GM12878 (cell line): Measurements from ENCODE around the gene CASP3. TPM values are rescaled to one million over a fixed set of nuclear protein-coding genes. Genes with fewer than 3 reads are reported as not detected.

Source experiments
- ATAC-seq: fragments of 200-7000 bp; cut with Tn5 transposase; 3 replicates; pipeline ENCODE4 v1.9.1; 2020; ENCODE audit warnings: mild to moderate bottlenecking, moderate library complexity
- BruUV-seq: library from RNA; stranded (reverse); fragments of 400-500 nt; replicated peaks from 2 replicates; lab custom pipeline; 2021; lab: Mats Ljungman, UMichigan
- CTCF ChIA-PET: fragments of 300-600 bp; sonication (Branson Sonifier 250); formaldehyde crosslinking; extraction: SDS; loops from one replicate; lab custom pipeline; 2021; ENCODE audit warnings: inconsistent platforms; lab: Yijun Ruan, JAX
- POLR2A ChIA-PET: fragments of 350-600 bp; formaldehyde crosslinking; extraction: SDS; loops from one replicate; lab custom pipeline; 2021; ENCODE audit warnings: inconsistent platforms; lab: Charles Lee
- RAD21 ChIA-PET: fragments of 300-600 bp; sonication (Branson Sonifier 250); formaldehyde crosslinking; loops from one replicate; lab custom pipeline; 2023; ENCODE audit warnings: antibody characterized with exemption; ENCODE audit not compliant: unreplicated experiment; lab: Charles Lee
- SMC1A ChIA-PET: fragments of 300-600 bp; sonication (Branson Sonifier 250); formaldehyde crosslinking; loops from one replicate; lab custom pipeline; 2023; ENCODE audit not compliant: unreplicated experiment, uncharacterized antibody; lab: Charles Lee
- DNase-seq: peaks from one replicate; pipeline ENCODE4 v3.0.0-alpha.2; 2011; ENCODE audit warnings: low read depth, low spot score
- FAIRE-seq: peaks from 3 replicates; lab custom pipeline; 2011; peaks lifted over from hg19 to GRCh38; lab: Jason Lieb, UNC
- H2AFZ ChIP-seq: 2 replicates; pipeline ENCODE4 v1.6.0; 2011; ENCODE audit warnings: low read depth, low read length, control low read depth; ENCODE audit not compliant: control insufficient read depth
- H3K27ac ChIP-seq: 2 replicates; pipeline ENCODE4 v1.5.1; 2011; ENCODE audit warnings: control low read depth; ENCODE audit not compliant: control insufficient read depth, insufficient read depth
- H3K27me3 ChIP-seq, 2 experiments: replicated peaks in 1 of 2; 2 replicates each; pipeline versions ENCODE4 v1.6.0 to v1.6.1; 2011; ENCODE audit warnings: low read length in 1 of 2; ENCODE audit not compliant: control insufficient read depth in 2 of 2, insufficient read depth in 2 of 2
- H3K36me3 ChIP-seq, 2 experiments: 2 replicates each; pipeline ENCODE4 v1.5.1; 2011; ENCODE audit warnings: low read length in 1 of 2; ENCODE audit not compliant: control insufficient read depth in 2 of 2, insufficient read depth in 2 of 2
- H3K4me1 ChIP-seq: 2 replicates; pipeline ENCODE4 v1.6.1; 2011; ENCODE audit warnings: mild to moderate bottlenecking, low read length, moderate library complexity, mixed read lengths; ENCODE audit not compliant: control insufficient read depth, insufficient read depth
- H3K4me2 ChIP-seq: 2 replicates; pipeline ENCODE4 v1.6.0; 2011; ENCODE audit warnings: control low read depth; ENCODE audit not compliant: control insufficient read depth, insufficient read depth
- H3K4me3 ChIP-seq: fragments of 200-600 bp; sonication (generic); 2 replicates; pipeline ENCODE4 v1.5.1; 2016
- H3K79me2 ChIP-seq: 2 replicates; pipeline ENCODE4 v1.6.0; 2011; ENCODE audit warnings: low read length; ENCODE audit not compliant: control insufficient read depth, insufficient read depth
- H3K9ac ChIP-seq: 2 replicates; pipeline ENCODE4 v1.8.0; 2011; ENCODE audit warnings: low read length, control low read depth, mixed read lengths; ENCODE audit not compliant: control insufficient read depth, insufficient read depth
- H3K9me3 ChIP-seq: replicated peaks from 3 replicates; pipeline ENCODE4 v1.5.1; 2011; ENCODE audit warnings: mild to moderate bottlenecking, low read length; ENCODE audit not compliant: control insufficient read depth, insufficient read depth
- H4K20me1 ChIP-seq: 2 replicates; pipeline ENCODE4 v1.6.0; 2011; ENCODE audit not compliant: control insufficient read depth, insufficient read depth
- CHD2 ChIP-seq: IDR thresholded peaks from 2 replicates; pipeline ENCODE4 v1.6.1; 2011; ENCODE audit warnings: low read depth, low read length, improper control_type of control experiment, borderline replicate concordance
- DPF2 ChIP-seq: fragments of 450-650 bp; IDR thresholded peaks from 2 replicates; pipeline ENCODE4 v1.6.1; 2017; ENCODE audit warnings: mild to moderate bottlenecking
- HDAC2 ChIP-seq: fragments of 200-600 bp; sonication (generic); IDR thresholded peaks from 2 replicates; pipeline ENCODE4 v1.6.1; 2017
- KDM1A ChIP-seq: fragments of 200-600 bp; sonication (generic); IDR thresholded peaks from 2 replicates; pipeline ENCODE4 v1.6.1; 2016; ENCODE audit warnings: borderline replicate concordance
- KLF5 ChIP-seq: fragments of 450-650 bp; IDR thresholded peaks from 2 replicates; pipeline ENCODE4 v1.6.1; 2014; ENCODE audit warnings: mild to moderate bottlenecking; ENCODE audit not compliant: partially characterized antibody
- LARP7 ChIP-seq: fragments of 450-650 bp; IDR thresholded peaks from 2 replicates; pipeline ENCODE4 v1.6.1; 2017; ENCODE audit warnings: mild to moderate bottlenecking
- POU2F2 ChIP-seq: IDR thresholded peaks from 3 replicates; pipeline ENCODE4 v1.6.1; 2011; ENCODE audit warnings: low read depth, mild to moderate bottlenecking, low read length, borderline replicate concordance
- SMAD1 ChIP-seq: fragments of 450-650 bp; IDR thresholded peaks from 2 replicates; pipeline ENCODE4 v1.6.1; 2018; ENCODE audit warnings: mild to moderate bottlenecking, low read depth; ENCODE audit not compliant: partially characterized antibody
- SMC3 ChIP-seq: IDR thresholded peaks from 2 replicates; pipeline ENCODE4 v1.6.1; 2011; ENCODE audit warnings: low read length, improper control_type of control experiment, borderline replicate concordance
- SREBF2 ChIP-seq: IDR thresholded peaks from 2 replicates; pipeline ENCODE4 v1.6.1; 2012; ENCODE audit warnings: mild to moderate bottlenecking, low read length
- SUPT20H ChIP-seq: IDR thresholded peaks from 2 replicates; pipeline ENCODE4 v1.6.1; 2011; ENCODE audit warnings: low read depth, mild to moderate bottlenecking, low read length, moderate library complexity, borderline replicate concordance; ENCODE audit not compliant: control insufficient read depth
- USF1 ChIP-seq: IDR thresholded peaks from 2 replicates; pipeline ENCODE4 v1.6.1; 2011; ENCODE audit warnings: borderline replicate concordance, low read depth, mild to moderate bottlenecking, moderate library complexity, mixed read lengths, low read length; ENCODE audit not compliant: insufficient read depth; ENCODE audit errors: extremely low read length
- ZNF384 ChIP-seq: IDR thresholded peaks from 2 replicates; pipeline ENCODE4 v1.6.1; 2012; ENCODE audit warnings: low read depth, mild to moderate bottlenecking, low read length, improper control_type of control experiment, borderline replicate concordance
- WGBS: methylation state at CpG from one replicate; pipeline ENCODE4 v1.1.6; 2016; ENCODE audit warnings: low lambda C conversion rate; ENCODE audit not compliant: insufficient replicate concordance, insufficient coverage; ENCODE audit errors: missing lambda C conversion rate; 5-methylcytosine and 5-hydroxymethylcytosine counted together
- in situ Hi-C: fragments of 300-500 bp; cut with MboI; formaldehyde crosslinking; loops from 9 replicates; pipeline ENCODE4 v1.14.3; 2018; ENCODE audit warnings: mixed read lengths
- intact Hi-C: fragments of 100-400 bp; cut with micrococcal nuclease; formaldehyde crosslinking; loops from one replicate; pipeline ENCODE4 v1.14.2; 2022; ENCODE audit not compliant: unreplicated experiment
- polyA plus RNA-seq, 11 experiments: library from polyadenylated mRNA; depleted of rRNA in 4 of 11; unstranded in 6 of 11; stranded (reverse) in 5 of 11; fragments of >200 nt; fragmentation: Nextera tagmentation in 4 of 11; fragmentation: Illumina TruSeq in 1 of 11; extraction: Ambion mirVana in 4 of 11; extraction: Trizol in 1 of 11; gene quantifications; 1 replicate in 1 of 11; 2 replicates in 10 of 11; pipeline versions ENCODE4 v1.2.1 to v1.2.3, GENCODE V29; 2011 to 2016; ENCODE audit warnings: inconsistent platforms in 2 of 11, missing spikeins in 2 of 11, low read depth in 1 of 11
- total RNA-seq, 4 experiments: library from RNA; depleted of rRNA in 3 of 4; stranded (reverse); fragments of >200 nt in 3 of 4; fragmentation: Illumina TruSeq in 1 of 4; extraction: Trizol in 1 of 4; gene quantifications; 2 replicates each; pipeline versions ENCODE4 v1.2.1 to v1.2.3, GENCODE V29; 2013 to 2021
- TF ChIP-seq, protein P1 (sequence below): fragments of 450-650 bp; IDR thresholded peaks from 2 replicates; pipeline ENCODE4 v1.6.1; 2017; ENCODE audit warnings: mild to moderate bottlenecking
- TF ChIP-seq, protein P2 (sequence below): fragments of 450-650 bp; IDR thresholded peaks from 2 replicates; pipeline ENCODE4 v1.6.1; 2016; ENCODE audit warnings: mild to moderate bottlenecking

The CASP3 gene
- total and polyA plus RNA-seq, 10 of the 15 experiments (the other 5 are each of a cell fraction or from before 2014, with no cell fraction given) = 50.0 to 194 (median 74.4) TPM

GRCh38 chr4:184668511-184669114, 19.4 kb upstream of the CASP3 start:
- ATAC-seq = peak; percentile 40; the same call in 1 of the 3 replicates
- H3K4me3 ChIP-seq = no peak overlapping the region
- POLR2A ChIA-PET = no interaction called here

DNA sequence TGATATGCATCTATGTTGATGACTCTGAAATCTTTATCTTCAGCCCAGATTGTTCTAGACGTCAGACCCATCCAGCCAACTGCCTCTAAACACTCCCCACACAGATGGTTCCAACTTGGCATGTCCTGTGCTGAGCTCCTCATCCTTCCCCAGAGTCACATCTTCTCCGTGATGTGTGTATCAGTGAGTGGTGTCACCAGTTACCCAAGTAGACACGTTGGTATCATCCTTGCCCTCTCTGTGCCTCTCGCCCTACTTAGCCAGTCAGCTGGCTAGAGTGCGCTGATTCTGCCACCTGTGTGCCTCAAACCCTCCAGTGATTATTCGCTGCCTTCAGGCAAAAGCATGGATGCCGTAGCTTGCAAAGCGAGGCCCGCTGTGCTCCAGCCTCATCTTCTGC, 18.8 kb upstream of the CASP3 start:
- H3K9me3 ChIP-seq = no peaks in the 10 kb centered on the region
- in situ Hi-C loops = no loop called here
- no peak overlapping the region for H3K27ac ChIP-seq
- intact Hi-C loops = no loop called here
- CTCF ChIA-PET = no interaction called here
- no peaks in the 10 kb centered on the region for H4K20me1 ChIP-seq
- no peak overlapping the region for H3K4me2 ChIP-seq
- RAD21 ChIA-PET = interaction anchor here (0.6 kb wide), 1 partner anchor 24 kb away, joined by 4 read pairs; no protein-coding TSS in a partner anchor
- H3K27me3 ChIP-seq = no peaks in the 10 kb centered on the region
- H3K36me3 ChIP-seq = peaks cover 3 to 14% of the 10 kb centered on the region in 2 experiments; a peak in 3 of 4 replicates
- no peak for FAIRE-seq
- SMC1A ChIA-PET = no interaction called here
- no peak for DNase-seq
- no TSS peak for BruUV-seq
- 91% methylated on average over 9 of the region's 9 CpGs for WGBS
- no peak overlapping the region for H3K4me3 ChIP-seq
- ATAC-seq = no peak
- H3K4me1 ChIP-seq = no peaks in the 10 kb centered on the region
- no peak overlapping the region for H3K9ac ChIP-seq
- POLR2A ChIA-PET = no interaction called here
- H2AFZ ChIP-seq = no peak overlapping the region
- no peaks in the 10 kb centered on the region for H3K79me2 ChIP-seq
- no peak for TF ChIP-seq HDAC2
- TF ChIP-seq ZNF384 = no peak
- no peak for TF ChIP-seq CHD2
- TF ChIP-seq SUPT20H = no peak
- no peak for TF ChIP-seq POU2F2
- no peak for TF ChIP-seq DPF2
- TF ChIP-seq USF1 = no peak
- no peak for TF ChIP-seq SREBF2
- TF ChIP-seq, protein P1, sequence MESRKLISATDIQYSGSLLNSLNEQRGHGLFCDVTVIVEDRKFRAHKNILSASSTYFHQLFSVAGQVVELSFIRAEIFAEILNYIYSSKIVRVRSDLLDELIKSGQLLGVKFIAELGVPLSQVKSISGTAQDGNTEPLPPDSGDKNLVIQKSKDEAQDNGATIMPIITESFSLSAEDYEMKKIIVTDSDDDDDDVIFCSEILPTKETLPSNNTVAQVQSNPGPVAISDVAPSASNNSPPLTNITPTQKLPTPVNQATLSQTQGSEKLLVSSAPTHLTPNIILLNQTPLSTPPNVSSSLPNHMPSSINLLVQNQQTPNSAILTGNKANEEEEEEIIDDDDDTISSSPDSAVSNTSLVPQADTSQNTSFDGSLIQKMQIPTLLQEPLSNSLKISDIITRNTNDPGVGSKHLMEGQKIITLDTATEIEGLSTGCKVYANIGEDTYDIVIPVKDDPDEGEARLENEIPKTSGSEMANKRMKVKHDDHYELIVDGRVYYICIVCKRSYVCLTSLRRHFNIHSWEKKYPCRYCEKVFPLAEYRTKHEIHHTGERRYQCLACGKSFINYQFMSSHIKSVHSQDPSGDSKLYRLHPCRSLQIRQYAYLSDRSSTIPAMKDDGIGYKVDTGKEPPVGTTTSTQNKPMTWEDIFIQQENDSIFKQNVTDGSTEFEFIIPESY = no peak
- TF ChIP-seq, protein P2, sequence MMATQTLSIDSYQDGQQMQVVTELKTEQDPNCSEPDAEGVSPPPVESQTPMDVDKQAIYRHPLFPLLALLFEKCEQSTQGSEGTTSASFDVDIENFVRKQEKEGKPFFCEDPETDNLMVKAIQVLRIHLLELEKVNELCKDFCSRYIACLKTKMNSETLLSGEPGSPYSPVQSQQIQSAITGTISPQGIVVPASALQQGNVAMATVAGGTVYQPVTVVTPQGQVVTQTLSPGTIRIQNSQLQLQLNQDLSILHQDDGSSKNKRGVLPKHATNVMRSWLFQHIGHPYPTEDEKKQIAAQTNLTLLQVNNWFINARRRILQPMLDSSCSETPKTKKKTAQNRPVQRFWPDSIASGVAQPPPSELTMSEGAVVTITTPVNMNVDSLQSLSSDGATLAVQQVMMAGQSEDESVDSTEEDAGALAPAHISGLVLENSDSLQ = no peak
- TF ChIP-seq KDM1A = no peak
- no peak for TF ChIP-seq SMAD1
- TF ChIP-seq SMC3 = no peak

More at GRCh38 chr4:184668511-184669114, 19.4 kb upstream of the CASP3 start:
- intact Hi-C loops = no loop called here
- Histone ChIP-seq H2AFZ (no peak overlapping the region), H3K79me2 (no peaks in the 10 kb centered on the region), H4K20me1 (no peaks in the 10 kb centered on the region), H3K4me2 (no peak overlapping the region), H3K4me1 (no peaks in the 10 kb centered on the region), H3K27ac (no peak overlapping the region), H3K27me3 (no peaks in the 10 kb centered on the region), H3K36me3 (peaks cover 3 to 15% of the 10 kb centered on the region in 2 experiments; a peak in 3 of 4 replicates), H3K9ac (no peak overlapping the region), H3K9me3 (no peaks in the 10 kb centered on the region)
- FAIRE-seq (no peak), DNase-seq (no peak)
- in situ Hi-C loops = no loop called here
- ChIA-PET RAD21 (interaction anchor here (0.6 kb wide), 1 partner anchor 23 kb away, joined by 4 read pairs; no protein-coding TSS in a partner anchor), CTCF (no interaction called here), SMC1A (no interaction called here)
- TF ChIP-seq KLF5 (no peak), LARP7 (no peak)
- BruUV-seq = no TSS peak
- WGBS = 79% methylated on average over 9 of the region's 9 CpGs
